GM18907 (cell line): ENCODE results near the gene ZGPAT.

Source experiments
- ATAC-seq: cut with Tn5 transposase; IDR thresholded peaks from one replicate; pipeline ENCODE4 v1.9.1; 2021; ENCODE audit warnings: mild to moderate bottlenecking, moderate library complexity; ENCODE audit not compliant: unreplicated experiment

The ZGPAT gene

DNA sequence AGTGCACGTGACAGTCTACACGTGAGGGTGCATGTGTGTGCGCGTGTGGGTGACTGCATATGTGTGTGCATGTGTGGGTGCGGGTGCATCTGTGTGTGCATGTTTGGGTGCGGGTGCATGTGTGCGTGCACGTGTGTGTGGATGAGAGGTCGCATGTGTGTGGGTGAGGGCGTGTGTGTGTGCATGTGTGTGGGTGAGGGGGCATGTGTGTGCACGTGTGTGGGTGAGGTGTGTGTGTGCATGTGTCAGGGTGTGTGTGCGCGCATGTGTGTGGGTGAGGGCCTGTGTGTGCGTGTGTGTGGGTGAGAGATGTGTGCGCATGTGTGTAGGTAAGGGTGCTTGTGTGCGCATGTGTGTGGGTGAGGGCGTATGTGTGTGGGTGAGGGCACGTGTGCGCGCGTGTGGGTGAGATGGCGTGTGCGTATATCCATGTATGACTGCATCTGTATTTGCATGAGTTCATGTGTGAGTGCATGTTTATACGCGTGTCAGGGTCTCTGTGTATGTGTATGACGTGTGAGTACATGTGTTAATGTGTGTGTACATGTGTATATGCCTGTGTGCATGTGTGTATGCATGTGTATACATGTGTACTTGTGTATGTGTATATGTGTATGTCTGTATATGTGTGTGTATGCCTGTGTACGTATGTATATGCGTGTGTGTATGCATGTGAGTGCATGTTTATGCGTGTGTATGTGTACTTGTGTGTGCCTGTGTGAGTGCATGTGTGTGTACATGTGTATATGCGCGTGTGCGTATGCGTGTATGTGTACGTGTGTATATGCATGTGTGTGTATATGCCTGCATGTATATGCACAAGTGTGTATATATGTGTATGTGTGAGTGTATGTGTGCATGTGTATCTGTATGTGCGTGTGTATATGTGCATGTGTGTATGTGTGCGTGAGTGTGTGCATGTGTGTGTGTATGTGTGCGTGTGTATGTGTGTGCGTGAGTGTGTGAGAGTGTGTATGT, 24.6 kb downstream of the ZGPAT start:
- ATAC-seq, result no peak

DNA sequence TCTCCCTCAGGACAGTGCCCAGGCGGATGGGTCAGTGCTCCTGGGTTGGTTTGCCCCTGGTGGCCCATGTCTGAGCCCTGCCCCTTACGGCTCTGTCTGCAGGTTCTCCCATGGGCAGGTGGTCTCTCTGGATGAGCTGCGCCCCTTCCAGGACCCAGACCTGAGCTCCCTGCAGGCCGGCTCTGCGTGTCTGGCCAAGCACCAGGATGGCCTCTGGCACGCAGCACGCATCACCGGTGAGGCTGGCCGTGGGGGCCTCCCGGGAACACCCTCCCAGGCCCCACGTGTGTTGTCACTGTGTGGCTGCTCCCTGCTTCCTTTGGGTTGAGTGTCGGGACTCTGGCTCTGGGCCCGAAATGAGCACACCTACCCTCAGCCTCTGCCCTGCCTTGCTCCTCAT, 25.3 kb downstream of the ZGPAT start:
- ATAC-seq, result no peak

DNA sequence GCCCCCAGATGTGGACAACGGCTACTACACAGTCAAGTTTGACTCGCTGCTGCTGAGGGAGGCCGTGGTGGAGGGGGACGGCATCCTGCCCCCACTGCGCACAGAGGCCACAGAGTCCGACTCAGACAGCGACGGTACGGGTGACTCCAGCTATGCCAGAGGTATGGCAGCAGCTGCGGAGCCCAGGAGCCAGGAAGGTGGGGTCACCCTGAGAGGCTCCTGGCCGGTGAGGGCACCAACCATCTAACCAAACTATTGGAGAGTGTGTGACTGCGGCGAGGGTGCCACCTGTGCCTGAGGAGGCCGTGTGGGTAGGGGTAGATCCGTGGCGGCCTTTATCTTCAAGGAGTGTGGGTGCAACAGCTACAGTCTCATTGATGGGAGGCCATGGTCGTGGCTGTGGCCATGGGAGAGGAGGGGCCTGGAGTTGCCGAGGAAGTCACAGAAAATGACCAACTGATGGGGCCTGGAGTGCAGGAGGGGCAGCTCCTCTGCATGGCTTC, 25.8 kb downstream of the ZGPAT start:
- no peak for ATAC-seq

- ATAC-seq, result no peak
Measured at GRCh38 chr20:63734111-63734945, 26.5 kb downstream of the ZGPAT start.

GRCh38 chr20:63734946-63735858, 27.4 kb downstream of the ZGPAT start:
- no peak for ATAC-seq

DNA sequence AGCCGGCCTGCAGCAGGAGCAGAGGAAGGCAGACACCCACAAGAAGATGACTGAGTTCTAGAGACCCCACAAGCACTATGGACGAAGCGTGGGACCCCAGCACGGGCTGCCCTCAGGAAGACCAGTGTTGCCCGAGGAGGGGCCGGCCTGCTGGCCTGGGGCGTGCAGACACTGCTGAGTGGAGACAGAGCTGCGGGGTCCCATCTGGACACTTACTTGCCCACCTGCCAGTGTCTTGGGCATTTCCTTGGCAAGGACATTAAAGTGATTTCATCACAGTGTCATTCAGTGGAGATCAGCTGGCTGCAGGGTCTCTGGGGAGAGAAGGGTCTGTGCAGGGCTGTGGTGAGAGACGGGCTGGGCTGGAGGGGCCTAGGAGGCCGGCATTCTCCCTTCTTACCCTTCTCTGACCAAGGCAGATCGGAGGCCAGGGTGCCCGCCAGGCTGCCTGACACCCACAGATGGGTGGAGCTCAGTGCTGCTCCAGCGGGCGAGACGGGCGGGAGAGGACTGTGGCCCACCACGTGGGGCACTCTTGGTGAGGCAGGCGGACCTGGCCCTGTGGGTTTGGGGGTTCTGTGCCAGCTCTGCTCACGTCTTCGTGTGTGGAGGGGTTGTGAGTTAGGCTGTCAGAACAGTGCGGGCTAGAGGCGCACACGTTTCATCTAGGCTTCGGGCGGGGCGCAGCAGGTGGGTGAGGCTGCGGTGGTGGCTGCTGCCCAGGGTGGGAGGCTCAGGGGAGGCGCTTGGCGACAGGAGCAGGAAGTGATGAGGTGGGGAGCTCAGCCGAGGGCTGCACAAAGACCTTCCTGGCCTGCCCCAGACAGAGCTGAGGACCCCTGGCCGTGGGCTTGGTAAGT, 28.2 kb downstream of the ZGPAT start, which contains the start of gene LIME1:
Gene LIME1, plus strand, starts transcription at position 806 of the 860 bp plus-strand sequence. CDS start 886 bp downstream, outside the sequence.
- no peak for ATAC-seq

- no peak for ATAC-seq
Measured at GRCh38 chr20:63736893-63737694, 29.3 kb downstream of the ZGPAT start.

GRCh38 chr20:63737695-63737944, 29.8 kb downstream of the ZGPAT start:
- no peak for ATAC-seq

GRCh38 chr20:63737945-63738686, 30.3 kb downstream of the ZGPAT start:
- no peak for ATAC-seq

DNA sequence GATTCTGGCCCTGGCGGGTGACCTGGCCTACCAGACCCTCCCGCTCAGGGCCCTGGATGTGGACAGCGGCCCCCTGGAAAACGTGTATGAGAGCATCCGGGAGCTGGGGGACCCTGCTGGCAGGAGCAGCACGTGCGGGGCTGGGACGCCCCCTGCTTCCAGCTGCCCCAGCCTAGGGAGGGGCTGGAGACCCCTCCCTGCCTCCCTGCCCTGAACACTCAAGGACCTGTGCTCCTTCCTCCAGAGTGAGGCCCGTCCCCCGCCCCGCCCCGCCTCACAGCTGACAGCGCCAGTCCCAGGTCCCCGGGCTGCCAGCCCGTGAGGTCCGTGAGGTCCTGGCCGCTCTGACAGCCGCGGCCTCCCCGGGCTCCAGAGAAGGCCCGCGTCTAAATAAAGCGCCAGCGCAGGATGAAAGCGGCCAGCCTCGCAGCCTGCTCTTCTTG, 30.9 kb downstream of the ZGPAT start:
- ATAC-seq, result no peak

GRCh38 chr20:63739130-63740069, 31.6 kb downstream of the ZGPAT start, which contains the start of gene SLC2A4RG:
SLC2A4RG (plus strand) TSS chr20:63739776; CDS start chr20:63739913, 137 bp downstream.
- no peak for ATAC-seq

GRCh38 chr20:63740070-63740626, 32.3 kb downstream of the ZGPAT start:
- no peak for ATAC-seq

DNA sequence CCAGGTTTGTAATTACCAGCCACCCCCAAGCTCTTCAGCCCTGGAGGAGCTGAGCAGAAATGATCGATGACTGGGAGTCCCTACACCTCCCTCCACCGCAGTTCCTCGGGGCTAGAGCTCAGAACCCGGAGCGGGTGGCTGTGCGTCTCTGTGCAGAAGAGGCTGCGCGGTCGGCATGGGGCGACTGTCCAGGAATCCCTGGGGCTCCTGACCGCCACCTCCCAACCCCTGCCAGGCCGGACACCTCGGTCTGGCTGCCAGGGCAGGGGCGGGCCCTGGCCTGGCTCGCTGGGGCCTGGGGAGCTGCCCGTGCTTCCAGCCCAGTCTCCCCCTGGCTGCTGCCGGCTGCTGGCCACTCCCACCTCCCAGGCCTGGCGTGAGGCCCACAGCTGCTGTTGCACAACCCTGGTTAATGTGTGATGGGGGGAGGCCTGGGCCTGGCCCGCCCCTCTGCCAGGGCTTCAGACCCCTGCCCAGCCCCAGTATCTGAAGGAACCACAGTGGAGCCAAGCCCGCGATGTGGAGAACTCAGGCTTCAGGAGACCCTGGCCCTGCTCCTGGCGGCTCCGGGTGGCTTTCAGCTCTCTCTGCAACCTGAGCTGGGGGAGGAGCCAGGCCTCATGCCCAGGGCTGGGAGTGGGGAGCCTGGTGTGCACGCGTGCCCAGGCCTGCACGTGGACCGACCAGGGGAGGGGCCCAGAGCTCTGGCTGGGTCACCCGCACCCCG, 33.0 kb downstream of the ZGPAT start:
- ATAC-seq, result no peak

DNA sequence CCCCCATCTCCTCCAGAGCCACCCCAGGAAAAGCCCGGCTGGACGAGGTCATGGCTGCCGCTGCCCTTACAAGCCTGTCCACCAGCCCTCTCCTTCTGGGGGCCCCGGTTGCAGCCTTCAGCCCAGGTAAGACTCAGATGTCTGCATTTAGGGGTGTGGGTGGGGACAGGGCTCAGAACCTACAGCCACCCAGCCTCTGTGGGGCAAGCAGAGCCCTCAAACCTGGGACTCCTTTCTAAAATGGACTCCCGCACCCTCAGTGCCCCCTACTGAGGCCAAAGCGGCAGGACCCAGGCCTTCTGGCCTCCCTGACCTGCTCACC, 33.5 kb downstream of the ZGPAT start:
- ATAC-seq, result no peak

GRCh38 chr20:63741676-63742380, 34.0 kb downstream of the ZGPAT start:
- ATAC-seq, result no peak
